Measurements from ENCODE around the gene NKD1. TPM values are rescaled to one million over a fixed set of nuclear protein-coding genes. Genes with fewer than 3 reads are reported as not detected.

Gene NKD1
- total RNA-seq, 2 experiments from 2014 or later, result 0.81 to 1.3 TPM

Other genes starting within 250 kb of the NKD1 start
- gene BRD7, start 179.4 kb upstream of the NKD1 start, total RNA-seq, result 100 to 1,000 TPM; 102 to 105 TPM
- 10 to 100 TPM; 83.9 to 98.5 TPM for gene SNX20, start 132.9 kb downstream of the NKD1 start, total RNA-seq
- gene NOD2, start 145.2 kb downstream of the NKD1 start, total RNA-seq, result 1 to 10 TPM; 3.3 to 3.8 TPM
- gene CYLD, start 193.7 kb downstream of the NKD1 start, total RNA-seq, result 100 to 1,000 TPM; 200 to 222 TPM

Measured in activated CD4-positive, alpha-beta T cell treated with anti-CD3 and anti-CD28 coated beads, Interleukin-2, amount 10 ng/mL, durations not matched to agents 7 days and 5 days (primary cell).